ENCODE measurements around the gene PDLIM4.

The PDLIM4 gene

GRCh38 chr5:132229236-132229635 is 28.3 kb upstream of the PDLIM4 start:
- DNase-seq, result no peak

GRCh38 chr5:132230871-132231270 is 26.6 kb upstream of the PDLIM4 start:
- Histone ChIP-seq H3K4me3 (ENCODE audit: low read depth, low read length) (no peak overlapping the region), H3K9me3 (no peaks in the 10 kb centered on the region), H3K4me1 (peaks cover under 1% of the 10 kb centered on the region), H3K36me3 (no peaks in the 10 kb centered on the region), H3K27me3 (no peaks in the 10 kb centered on the region)
- no peak for TF ChIP-seq CTCF (IDR thresholded peaks at IDR 0.05; ENCODE audit: low read depth, low read length)
- DNase-seq, result no peak

More at GRCh38 chr5:132229236-132229635, 28.3 kb upstream of the PDLIM4 start:
- Histone ChIP-seq H3K4me3 (ENCODE audit: low read depth, low read length) (no peak overlapping the region), H3K36me3 (no peaks in the 10 kb centered on the region), H3K4me1 (peaks cover 11% of the 10 kb centered on the region), H3K9me3 (no peaks in the 10 kb centered on the region), H3K27me3 (no peaks in the 10 kb centered on the region)
- TF ChIP-seq CTCF (IDR thresholded peaks at IDR 0.05; ENCODE audit: low read depth, low read length), result no peak

- no peaks in the 10 kb centered on the region for H3K4me1 ChIP-seq
- no peak for TF ChIP-seq CTCF (IDR thresholded peaks at IDR 0.05; ENCODE audit: low read depth, low read length)
- H3K27me3 ChIP-seq, result no peaks in the 10 kb centered on the region
- H3K4me3 ChIP-seq (ENCODE audit: low read depth, low read length), result no peak overlapping the region
- no peak for DNase-seq
- no peaks in the 10 kb centered on the region for H3K9me3 ChIP-seq
- H3K36me3 ChIP-seq, result no peaks in the 10 kb centered on the region
These were observed 25.0 kb upstream of the PDLIM4 start for GRCh38 chr5:132232465-132232864.

- H3K4me1 ChIP-seq, result no peaks in the 10 kb centered on the region
- TF ChIP-seq CTCF (IDR thresholded peaks at IDR 0.05; ENCODE audit: low read depth, low read length), result no peak
These were observed 24.4 kb upstream of the PDLIM4 start for GRCh38 chr5:132233081-132233480.

GRCh38 chr5:132233811-132234683 is 23.4 kb upstream of the PDLIM4 start:
- DNase-seq, result no peak
- Histone ChIP-seq H3K36me3 (no peaks in the 10 kb centered on the region), H3K4me3 (ENCODE audit: low read depth, low read length) (no peak overlapping the region), H3K27me3 (no peaks in the 10 kb centered on the region), H3K4me1 (no peaks in the 10 kb centered on the region), H3K9me3 (no peaks in the 10 kb centered on the region)
- no peak for TF ChIP-seq CTCF (IDR thresholded peaks at IDR 0.05; ENCODE audit: low read depth, low read length)

More at GRCh38 chr5:132233081-132233480, 24.4 kb upstream of the PDLIM4 start:
- no peak overlapping the region for H3K4me3 ChIP-seq (ENCODE audit: low read depth, low read length)
- no peak for DNase-seq
- H3K27me3 ChIP-seq, result no peaks in the 10 kb centered on the region
- no peaks in the 10 kb centered on the region for H3K36me3 ChIP-seq
- H3K9me3 ChIP-seq, result no peaks in the 10 kb centered on the region

- H3K9me3 ChIP-seq, result no peaks in the 10 kb centered on the region
- no peak for TF ChIP-seq CTCF (IDR thresholded peaks at IDR 0.05; ENCODE audit: low read depth, low read length)
- H3K4me1 ChIP-seq, result no peaks in the 10 kb centered on the region
- DNase-seq, result no peak
- H3K4me3 ChIP-seq (ENCODE audit: low read depth, low read length), result no peak overlapping the region
- H3K27me3 ChIP-seq, result no peaks in the 10 kb centered on the region
- H3K36me3 ChIP-seq, result no peaks in the 10 kb centered on the region
These were observed 22.8 kb upstream of the PDLIM4 start for GRCh38 chr5:132234684-132235062.
